A549 (cell line): ENCODE data around the gene PCYT2. TPM values are rescaled to one million over a fixed set of nuclear protein-coding genes. Genes with fewer than 3 reads are reported as not detected.

Experiments
- ATAC-seq, 2 experiments: fragments of 200-7000 bp in 1 of 2; fragments of >200 bp in 1 of 2; cut with Nextera tagmentation in 1 of 2; cut with Tn5 transposase in 1 of 2; 3 replicates each; pipeline versions ENCODE4 v1.8.0 to v1.9.1; 2018 to 2020; ENCODE audit warnings: mild to moderate bottlenecking in 1 of 2, moderate library complexity in 1 of 2
- CTCF ChIA-PET: fragments of 300-600 bp; sonication (Branson Sonifier 250); formaldehyde crosslinking; extraction: SDS; loops from one replicate; lab custom pipeline; 2021; ENCODE audit warnings: antibody characterized with exemption, inconsistent platforms; lab: Yijun Ruan, JAX
- POLR2A ChIA-PET: fragments of 350-600 bp; formaldehyde crosslinking; extraction: SDS; loops from one replicate; lab custom pipeline; 2021; ENCODE audit warnings: antibody characterized with exemption, inconsistent platforms; lab: Yijun Ruan, JAX
- DNase-seq, 2 experiments: peaks; one replicate each; pipeline versions ENCODE4 v3.0.0 to v3.0.0-alpha.2; 2011 to 2016; ENCODE audit warnings: low read depth in 1 of 2, low spot score in 1 of 2
- FAIRE-seq: peaks from 2 replicates; lab custom pipeline; 2011; peaks lifted over from hg19 to GRCh38; lab: Jason Lieb, UNC
- H3K27ac ChIP-seq, 2 experiments: fragments of >200 bp; sonication (Bioruptor Twin); formaldehyde crosslinking; 3 replicates each; pipeline ENCODE4 v1.5.1; 2016 to 2017
- H3K4me1 ChIP-seq: fragments of >200 bp; sonication (Bioruptor Twin); formaldehyde crosslinking; 3 replicates; pipeline ENCODE4 v1.6.1; 2016
- H3K4me2 ChIP-seq: fragments of >200 bp; sonication (Bioruptor Twin); formaldehyde crosslinking; 3 replicates; pipeline ENCODE4 v1.6.1; 2016
- H3K4me3 ChIP-seq: fragments of >200 bp; sonication (Bioruptor Twin); formaldehyde crosslinking; 3 replicates; pipeline ENCODE4 v1.5.1; 2016
- H3K9me3 ChIP-seq: fragments of >200 bp; sonication (Bioruptor Twin); formaldehyde crosslinking; 3 replicates; pipeline ENCODE4 v1.6.1; 2016
- BHLHE40 ChIP-seq: IDR thresholded peaks from 2 replicates; pipeline ENCODE4 v1.6.1; 2012; ENCODE audit warnings: low read depth, low read length, inconsistent platforms
- CBX2 ChIP-seq: fragments of 200-600 bp; sonication (generic); IDR thresholded peaks from 2 replicates; pipeline ENCODE4 v1.6.1; 2016; ENCODE audit warnings: low read depth, mild to moderate bottlenecking, borderline replicate concordance
- CBX8 ChIP-seq: fragments of 200-600 bp; sonication (generic); IDR thresholded peaks from 2 replicates; pipeline ENCODE4 v1.6.1; 2016
- CHD2 ChIP-seq: fragments of 150-350 bp; IDR thresholded peaks from 2 replicates; pipeline ENCODE4 v1.6.1; 2014; ENCODE audit warnings: low read length; ENCODE audit not compliant: partially characterized antibody
- EP300 ChIP-seq, 2 experiments: fragments of >200 bp; sonication (Bioruptor Twin); formaldehyde crosslinking; IDR thresholded peaks; 2 replicates in 1 of 2; 3 replicates in 1 of 2; pipeline ENCODE4 v1.6.1; 2016 to 2017
- FOSL2 ChIP-seq, 2 experiments: fragments of 450-650 bp in 1 of 2; fragments of >200 bp in 1 of 2; sonication (Bioruptor Twin) in 1 of 2; formaldehyde crosslinking; IDR thresholded peaks; 2 replicates each; pipeline versions ENCODE4 v1.5.0 to v1.6.1; 2016 to 2020; ENCODE audit warnings: mild to moderate bottlenecking in 1 of 2, moderate library complexity in 1 of 2
- FOXS1 ChIP-seq: fragments of 250-450 bp; sonication (Bioruptor Pico); IDR thresholded peaks from 2 replicates; pipeline ENCODE4 v1.5.0; 2020; ENCODE audit warnings: mild to moderate bottlenecking, moderate library complexity
- HDAC2 ChIP-seq: fragments of 200-600 bp; sonication (generic); IDR thresholded peaks from 2 replicates; pipeline ENCODE4 v1.6.1; 2016
- HOXB13 ChIP-seq: fragments of 250-450 bp; sonication (Bioruptor Pico); IDR thresholded peaks from 2 replicates; pipeline ENCODE4 v1.5.0; 2020; ENCODE audit warnings: low read depth, mild to moderate bottlenecking, moderate library complexity
- JUNB ChIP-seq: fragments of >200 bp; sonication (Bioruptor Twin); formaldehyde crosslinking; IDR thresholded peaks from 2 replicates; pipeline ENCODE4 v1.6.1; 2016
- MAFK ChIP-seq: fragments of 450-650 bp; IDR thresholded peaks from 2 replicates; pipeline ENCODE4 v1.6.1; 2014; ENCODE audit not compliant: partially characterized antibody
- MYC ChIP-seq: IDR thresholded peaks from 2 replicates; pipeline ENCODE4 v1.6.1; 2012; ENCODE audit warnings: mild to moderate bottlenecking, inconsistent platforms, low read length, improper control_type of control experiment, borderline replicate concordance
- POLR2A ChIP-seq: IDR thresholded peaks from 2 replicates; pipeline ENCODE4 v1.6.1; 2012; ENCODE audit warnings: mild to moderate bottlenecking, low read length
- POLR2AphosphoS2 ChIP-seq: conservative IDR thresholded peaks from 2 replicates; pipeline ENCODE4 v1.6.1; 2012; ENCODE audit warnings: low read length, improper control_type of control experiment, inconsistent platforms
- RAD21 ChIP-seq, 2 experiments: fragments of >200 bp in 1 of 2; sonication (Bioruptor Twin) in 1 of 2; formaldehyde crosslinking in 1 of 2; IDR thresholded peaks in 1 of 2; conservative IDR thresholded peaks in 1 of 2; 2 replicates in 1 of 2; 3 replicates in 1 of 2; pipeline ENCODE4 v1.6.1; 2012 to 2018; ENCODE audit warnings: inconsistent platforms in 1 of 2
- RARB ChIP-seq: fragments of 250-450 bp; sonication (Bioruptor Pico); IDR thresholded peaks from 2 replicates; pipeline ENCODE4 v1.8.0; 2021; ENCODE audit warnings: mild to moderate bottlenecking, moderate library complexity
- SMC3 ChIP-seq: fragments of >200 bp; sonication (Bioruptor Twin); formaldehyde crosslinking; IDR thresholded peaks from 3 replicates; pipeline ENCODE4 v1.6.1; 2018; ENCODE audit warnings: inconsistent platforms
- SREBF2 ChIP-seq: fragments of 450-650 bp; IDR thresholded peaks from 2 replicates; pipeline ENCODE4 v1.6.1; 2014; ENCODE audit warnings: mild to moderate bottlenecking, moderate library complexity
- WGBS: methylation state at CpG from one replicate; pipeline ENCODE4 v1.1.6; 2017; ENCODE audit errors: missing lambda C conversion rate; 5-methylcytosine and 5-hydroxymethylcytosine counted together
- polyA plus RNA-seq, 4 experiments: library from polyadenylated mRNA; depleted of rRNA in 3 of 4; stranded (reverse); fragments of >200 nt; fragmentation: RNase III in 1 of 4; extraction: RNeasy Plus Mini Kit Qiagen cat#74134 plus additional on column Dnase treatment in 1 of 4; gene quantifications; 2 replicates in 3 of 4; 3 replicates in 1 of 4; pipeline ENCODE4 v1.2.3, GENCODE V29; 2011 to 2017
- TF ChIP-seq, protein P1 (sequence below): fragments of 450-650 bp; IDR thresholded peaks from 2 replicates; pipeline ENCODE4 v1.6.1; 2014; ENCODE audit warnings: antibody characterized with exemption
- TF ChIP-seq, protein P2 (sequence below): fragments of 150-350 bp; IDR thresholded peaks from 2 replicates; pipeline ENCODE4 v1.6.1; 2014; ENCODE audit warnings: low read depth, mild to moderate bottlenecking, low read length
- TF ChIP-seq, protein P3 (sequence below): IDR thresholded peaks from 2 replicates; pipeline ENCODE4 v1.6.1; 2012; ENCODE audit warnings: low read depth, borderline replicate concordance
- TF ChIP-seq, protein P4 (sequence below): fragments of >200 bp; sonication (Bioruptor Twin); formaldehyde crosslinking; IDR thresholded peaks from 3 replicates; pipeline ENCODE4 v1.5.1; 2016
- TF ChIP-seq, protein P5 (sequence below): fragments of >200 bp; sonication (Bioruptor Twin); formaldehyde crosslinking; IDR thresholded peaks from 2 replicates; pipeline ENCODE4 v1.6.1; 2016
- TF ChIP-seq, protein P6 (sequence below): fragments of 250-450 bp; sonication (Bioruptor Pico); IDR thresholded peaks from 2 replicates; pipeline ENCODE4 v1.5.0; 2021; ENCODE audit warnings: mild to moderate bottlenecking, moderate library complexity, borderline replicate concordance

Gene PCYT2
- polyA plus RNA-seq, 2 of the 4 experiments (the other 2 are of a cell fraction) = 7.1 to 17.0 TPM

DNA sequence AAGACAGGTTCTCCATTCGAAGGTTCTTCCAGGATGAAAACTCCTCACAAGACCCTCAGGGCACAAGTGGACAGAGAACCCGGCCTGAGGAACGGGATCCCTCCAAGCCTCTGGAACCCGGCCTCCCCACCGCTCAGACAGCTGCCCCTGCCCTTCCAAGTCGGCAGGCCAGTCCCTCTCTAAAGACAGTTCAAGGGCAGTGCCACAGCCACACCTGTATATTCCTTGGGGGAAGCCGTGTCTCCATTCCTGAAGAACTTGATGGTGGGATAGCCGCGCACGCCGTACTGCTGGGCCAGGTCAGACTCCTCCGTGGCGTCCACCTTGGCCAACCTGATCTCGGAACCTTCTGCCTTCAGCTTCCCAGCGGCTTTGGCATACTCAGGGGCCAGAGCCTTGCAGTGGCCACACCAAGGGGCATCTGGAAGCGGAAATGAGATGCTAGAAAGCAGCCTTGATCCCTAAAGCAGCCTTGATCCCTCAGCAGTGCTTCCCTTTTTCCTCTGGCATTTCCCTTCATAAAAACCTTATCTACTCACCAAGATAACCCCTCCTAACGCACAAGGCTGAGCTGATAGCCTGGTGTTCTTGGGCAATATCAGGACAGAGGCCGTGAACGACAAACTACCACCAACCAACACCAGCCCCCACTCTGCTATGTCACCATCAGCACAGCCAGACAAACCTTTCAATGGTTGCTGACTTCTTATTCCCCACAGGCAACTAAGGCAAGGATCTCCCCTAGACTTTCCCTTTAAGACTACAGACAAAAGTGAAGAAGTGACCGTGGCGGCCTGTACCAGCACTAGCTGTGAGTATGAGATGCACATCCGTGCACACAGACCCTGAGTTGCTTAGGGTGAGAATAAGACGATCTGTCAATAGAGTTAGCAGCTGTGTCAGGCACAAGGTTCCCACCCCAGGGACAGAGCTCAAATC is 52.0 kb downstream of the PCYT2 start:
- H3K4me3 ChIP-seq = peak overlapping the region; percentile 88
- H3K27ac ChIP-seq = peak overlapping the region; percentile 94 to 96
- CTCF ChIA-PET = interaction anchor here (0.7 to 2.6 kb wide), 8 partner anchors 10 to 157 kb away, joined by 3 to 15 read pairs (median 4); partner anchors contain the start of genes MCRIP1 and MRPL12
- 64% methylated on average over 23 of the region's 23 CpGs for WGBS
- TF ChIP-seq BHLHE40 (no peak), MYC (no peak), MAFK (no peak), HOXB13 (CRISPR knock-in tag) (no peak), SMC3 (no peak), FOSL2 (IDR thresholded peaks at IDR 0.05) (no peak), FOSL2 (CRISPR knock-in tag; IDR thresholded peaks at IDR 0.05) (no peak), CHD2 (no peak), RAD21 (conservative IDR thresholded peaks at IDR 0.05 in 1 of 2, IDR thresholded peaks at IDR 0.05 in 1 of 2) (no peak), POLR2A (no peak), EP300 (IDR thresholded peaks at IDR 0.05) (no peak), JUNB (no peak), SREBF2 (no peak), CBX8 (no peak), CBX2 (no peak)
- TF ChIP-seq, protein P1, sequence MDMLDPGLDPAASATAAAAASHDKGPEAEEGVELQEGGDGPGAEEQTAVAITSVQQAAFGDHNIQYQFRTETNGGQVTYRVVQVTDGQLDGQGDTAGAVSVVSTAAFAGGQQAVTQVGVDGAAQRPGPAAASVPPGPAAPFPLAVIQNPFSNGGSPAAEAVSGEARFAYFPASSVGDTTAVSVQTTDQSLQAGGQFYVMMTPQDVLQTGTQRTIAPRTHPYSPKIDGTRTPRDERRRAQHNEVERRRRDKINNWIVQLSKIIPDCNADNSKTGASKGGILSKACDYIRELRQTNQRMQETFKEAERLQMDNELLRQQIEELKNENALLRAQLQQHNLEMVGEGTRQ = no peak
- TF ChIP-seq, protein P2, sequence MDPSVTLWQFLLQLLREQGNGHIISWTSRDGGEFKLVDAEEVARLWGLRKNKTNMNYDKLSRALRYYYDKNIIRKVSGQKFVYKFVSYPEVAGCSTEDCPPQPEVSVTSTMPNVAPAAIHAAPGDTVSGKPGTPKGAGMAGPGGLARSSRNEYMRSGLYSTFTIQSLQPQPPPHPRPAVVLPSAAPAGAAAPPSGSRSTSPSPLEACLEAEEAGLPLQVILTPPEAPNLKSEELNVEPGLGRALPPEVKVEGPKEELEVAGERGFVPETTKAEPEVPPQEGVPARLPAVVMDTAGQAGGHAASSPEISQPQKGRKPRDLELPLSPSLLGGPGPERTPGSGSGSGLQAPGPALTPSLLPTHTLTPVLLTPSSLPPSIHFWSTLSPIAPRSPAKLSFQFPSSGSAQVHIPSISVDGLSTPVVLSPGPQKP = no peak
- TF ChIP-seq, protein P3, sequence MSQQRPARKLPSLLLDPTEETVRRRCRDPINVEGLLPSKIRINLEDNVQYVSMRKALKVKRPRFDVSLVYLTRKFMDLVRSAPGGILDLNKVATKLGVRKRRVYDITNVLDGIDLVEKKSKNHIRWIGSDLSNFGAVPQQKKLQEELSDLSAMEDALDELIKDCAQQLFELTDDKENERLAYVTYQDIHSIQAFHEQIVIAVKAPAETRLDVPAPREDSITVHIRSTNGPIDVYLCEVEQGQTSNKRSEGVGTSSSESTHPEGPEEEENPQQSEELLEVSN = no peak
- TF ChIP-seq, protein P4, sequence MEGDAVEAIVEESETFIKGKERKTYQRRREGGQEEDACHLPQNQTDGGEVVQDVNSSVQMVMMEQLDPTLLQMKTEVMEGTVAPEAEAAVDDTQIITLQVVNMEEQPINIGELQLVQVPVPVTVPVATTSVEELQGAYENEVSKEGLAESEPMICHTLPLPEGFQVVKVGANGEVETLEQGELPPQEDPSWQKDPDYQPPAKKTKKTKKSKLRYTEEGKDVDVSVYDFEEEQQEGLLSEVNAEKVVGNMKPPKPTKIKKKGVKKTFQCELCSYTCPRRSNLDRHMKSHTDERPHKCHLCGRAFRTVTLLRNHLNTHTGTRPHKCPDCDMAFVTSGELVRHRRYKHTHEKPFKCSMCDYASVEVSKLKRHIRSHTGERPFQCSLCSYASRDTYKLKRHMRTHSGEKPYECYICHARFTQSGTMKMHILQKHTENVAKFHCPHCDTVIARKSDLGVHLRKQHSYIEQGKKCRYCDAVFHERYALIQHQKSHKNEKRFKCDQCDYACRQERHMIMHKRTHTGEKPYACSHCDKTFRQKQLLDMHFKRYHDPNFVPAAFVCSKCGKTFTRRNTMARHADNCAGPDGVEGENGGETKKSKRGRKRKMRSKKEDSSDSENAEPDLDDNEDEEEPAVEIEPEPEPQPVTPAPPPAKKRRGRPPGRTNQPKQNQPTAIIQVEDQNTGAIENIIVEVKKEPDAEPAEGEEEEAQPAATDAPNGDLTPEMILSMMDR = no peak
- TF ChIP-seq, all 56 proteins: peak for 0
- FAIRE-seq = no peak
- Histone ChIP-seq H3K4me2 (peak overlapping the region; percentile 87), H3K9me3 (no peaks in the 10 kb centered on the region), H3K4me1 (peaks cover 35% of the 10 kb centered on the region)
- DNase-seq = no peak
- ATAC-seq = no peak
- POLR2A ChIA-PET = interaction anchor here (0.6 to 1.0 kb wide), 2 partner anchors 25 to 64 kb away, joined by 3 to 5 read pairs; no protein-coding TSS in a partner anchor

DNA sequence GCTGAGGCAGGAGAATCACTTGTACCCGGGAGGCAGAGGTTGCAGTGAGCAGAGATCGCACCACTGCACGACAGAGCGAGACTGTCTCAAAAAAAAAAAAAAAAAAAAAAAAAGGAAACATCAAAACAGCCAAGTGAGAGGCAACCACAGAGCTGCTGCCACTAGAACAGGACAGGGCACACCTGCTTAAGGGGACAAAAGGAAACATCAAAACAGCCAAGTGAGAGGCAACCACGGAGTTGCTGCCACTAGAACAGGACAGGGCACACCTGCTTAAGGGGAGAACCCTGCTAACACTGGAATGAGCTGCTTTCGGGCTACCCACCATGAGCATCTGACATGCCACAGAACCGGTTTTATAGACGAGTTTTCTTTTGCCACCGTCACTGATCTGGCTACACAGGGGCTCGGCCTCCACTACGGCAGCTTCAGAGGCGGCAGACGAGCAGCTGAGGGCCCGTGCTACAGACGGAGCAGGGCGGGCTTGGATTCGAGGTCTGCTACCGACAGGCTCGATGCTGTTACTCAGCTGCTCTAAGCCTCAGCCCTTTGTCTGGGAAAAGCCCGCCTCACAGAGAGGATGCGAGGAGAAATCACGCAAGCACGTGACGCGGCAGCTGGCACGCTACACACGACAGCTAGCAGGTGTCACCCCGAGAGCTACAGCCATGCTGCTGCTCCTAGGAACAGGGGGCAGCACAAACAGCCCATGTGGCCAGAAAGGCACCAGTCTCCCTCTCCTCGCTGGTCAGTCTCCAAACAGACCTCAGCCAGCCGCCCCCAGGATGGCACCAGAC is 52.8 kb downstream of the PCYT2 start:
- DNase-seq = no peak
- H3K4me3 ChIP-seq = peak overlapping the region; percentile 88; the same call in 2 of the 3 replicates
- 88% methylated on average over 27 of the region's 30 CpGs for WGBS
- peak overlapping the region in 1 of 2 experiments; percentile 94; a peak in 3 of 6 replicates for H3K27ac ChIP-seq
- CTCF ChIA-PET = interaction anchor here (0.7 to 2.6 kb wide), 6 partner anchors 11 to 155 kb away, joined by 3 to 15 read pairs (median 4); partner anchors contain the start of gene MRPL12
- no peak for ATAC-seq
- POLR2A ChIA-PET = no interaction called here
- no peaks in the 10 kb centered on the region for H3K9me3 ChIP-seq
- no peak for TF ChIP-seq CBX8
- TF ChIP-seq MAFK = no peak
- no peak for TF ChIP-seq JUNB
- TF ChIP-seq, protein P5, sequence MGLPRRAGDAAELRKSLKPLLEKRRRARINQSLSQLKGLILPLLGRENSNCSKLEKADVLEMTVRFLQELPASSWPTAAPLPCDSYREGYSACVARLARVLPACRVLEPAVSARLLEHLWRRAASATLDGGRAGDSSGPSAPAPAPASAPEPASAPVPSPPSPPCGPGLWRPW = no peak
- no peak for TF ChIP-seq RARB (CRISPR knock-in tag)
- TF ChIP-seq, protein P6, sequence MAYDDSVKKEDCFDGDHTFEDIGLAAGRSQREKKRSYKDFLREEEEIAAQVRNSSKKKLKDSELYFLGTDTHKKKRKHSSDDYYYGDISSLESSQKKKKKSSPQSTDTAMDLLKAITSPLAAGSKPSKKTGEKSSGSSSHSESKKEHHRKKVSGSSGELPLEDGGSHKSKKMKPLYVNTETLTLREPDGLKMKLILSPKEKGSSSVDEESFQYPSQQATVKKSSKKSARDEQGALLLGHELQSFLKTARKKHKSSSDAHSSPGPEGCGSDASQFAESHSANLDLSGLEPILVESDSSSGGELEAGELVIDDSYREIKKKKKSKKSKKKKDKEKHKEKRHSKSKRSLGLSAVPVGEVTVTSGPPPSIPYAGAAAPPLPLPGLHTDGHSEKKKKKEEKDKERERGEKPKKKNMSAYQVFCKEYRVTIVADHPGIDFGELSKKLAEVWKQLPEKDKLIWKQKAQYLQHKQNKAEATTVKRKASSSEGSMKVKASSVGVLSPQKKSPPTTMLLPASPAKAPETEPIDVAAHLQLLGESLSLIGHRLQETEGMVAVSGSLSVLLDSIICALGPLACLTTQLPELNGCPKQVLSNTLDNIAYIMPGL (CRISPR knock-in tag) = no peak
- TF ChIP-seq HDAC2 = no peak
- no peak for TF ChIP-seq FOXS1 (CRISPR knock-in tag)
- TF ChIP-seq POLR2AphosphoS2 = no peak
- TF ChIP-seq, protein P3 = no peak
- TF ChIP-seq SMC3 = no peak
- peak overlapping the region; percentile 87 for H3K4me2 ChIP-seq
- H3K4me1 ChIP-seq = peaks cover 27% of the 10 kb centered on the region
- no peak for FAIRE-seq
